ENCODE results near the gene OPCML. TPM values are rescaled to one million over a fixed set of nuclear protein-coding genes. Genes with fewer than 3 reads are reported as not detected.

Gene OPCML
- total RNA-seq, 1 experiment from 2014 or later = 0.13 TPM

DNA sequence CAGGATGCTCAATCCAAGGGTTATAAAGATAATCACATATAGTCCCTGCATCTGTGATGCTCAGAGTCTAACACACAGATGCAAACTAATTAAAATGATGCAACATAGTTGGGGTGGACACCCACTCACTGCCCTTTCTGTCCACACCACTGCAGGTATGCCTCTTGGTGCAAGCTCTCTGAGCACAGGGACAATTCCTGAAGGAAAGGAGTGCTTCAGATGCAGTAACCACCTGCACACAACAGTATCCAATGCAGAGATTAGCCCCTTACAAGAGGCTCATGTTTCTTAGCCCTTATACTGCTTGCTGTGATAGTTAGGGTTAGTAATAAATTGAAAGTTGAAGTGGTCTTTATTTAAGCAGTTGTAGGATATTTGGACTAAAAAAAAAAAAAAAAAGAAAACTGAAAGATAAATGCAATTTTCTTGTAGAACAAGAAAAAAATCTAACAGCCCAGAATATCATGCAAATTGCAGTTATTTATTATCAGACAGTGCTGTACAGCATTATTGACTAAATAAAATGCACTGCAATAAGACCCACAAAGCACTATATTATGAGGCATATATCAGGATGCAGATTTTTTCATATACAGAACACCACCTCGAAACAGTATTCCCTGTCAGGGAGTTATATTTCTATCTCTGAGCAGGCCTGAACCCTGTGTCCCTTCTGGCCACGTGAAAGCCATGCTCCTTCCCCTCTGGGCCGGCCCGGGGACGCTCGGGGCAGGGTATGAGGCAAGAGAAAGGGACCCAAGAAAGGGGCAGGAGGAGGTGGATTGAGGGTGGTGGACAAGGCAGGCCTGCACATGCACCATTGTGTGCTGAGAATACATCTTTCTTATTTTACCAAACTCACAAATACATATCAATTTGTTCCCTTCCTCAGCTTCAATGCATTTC lies 260.2 kb downstream of the OPCML start:
- intact Hi-C loops (cut with micrococcal nuclease; ENCODE audit: unreplicated experiment) = no loop called here
- H3K9me3 ChIP-seq (ENCODE audit: low read depth, low read length, poor library complexity, severe bottlenecking) = peaks cover 14% of the 10 kb centered on the region
- H3K4me1 ChIP-seq (ENCODE audit: insufficient read depth, low read length, poor library complexity, severe bottlenecking) = no peaks in the 10 kb centered on the region
- H3K4me3 ChIP-seq (ENCODE audit: low read depth, low read length, poor library complexity, severe bottlenecking) = no peak overlapping the region
- no peaks in the 10 kb centered on the region for H3K36me3 ChIP-seq (ENCODE audit: insufficient read depth, low read length, poor library complexity, severe bottlenecking)
- ChIA-PET CTCF (no interaction called here), POLR2A (ENCODE audit: low non-redundant PET) (no interaction called here)
- no peaks in the 10 kb centered on the region for H3K27me3 ChIP-seq (replicated peaks; ENCODE audit: insufficient read depth, low read depth, low read length, poor library complexity)
- no TSS peak for BruUV-seq (replicated peaks)
- TF ChIP-seq, protein P1, sequence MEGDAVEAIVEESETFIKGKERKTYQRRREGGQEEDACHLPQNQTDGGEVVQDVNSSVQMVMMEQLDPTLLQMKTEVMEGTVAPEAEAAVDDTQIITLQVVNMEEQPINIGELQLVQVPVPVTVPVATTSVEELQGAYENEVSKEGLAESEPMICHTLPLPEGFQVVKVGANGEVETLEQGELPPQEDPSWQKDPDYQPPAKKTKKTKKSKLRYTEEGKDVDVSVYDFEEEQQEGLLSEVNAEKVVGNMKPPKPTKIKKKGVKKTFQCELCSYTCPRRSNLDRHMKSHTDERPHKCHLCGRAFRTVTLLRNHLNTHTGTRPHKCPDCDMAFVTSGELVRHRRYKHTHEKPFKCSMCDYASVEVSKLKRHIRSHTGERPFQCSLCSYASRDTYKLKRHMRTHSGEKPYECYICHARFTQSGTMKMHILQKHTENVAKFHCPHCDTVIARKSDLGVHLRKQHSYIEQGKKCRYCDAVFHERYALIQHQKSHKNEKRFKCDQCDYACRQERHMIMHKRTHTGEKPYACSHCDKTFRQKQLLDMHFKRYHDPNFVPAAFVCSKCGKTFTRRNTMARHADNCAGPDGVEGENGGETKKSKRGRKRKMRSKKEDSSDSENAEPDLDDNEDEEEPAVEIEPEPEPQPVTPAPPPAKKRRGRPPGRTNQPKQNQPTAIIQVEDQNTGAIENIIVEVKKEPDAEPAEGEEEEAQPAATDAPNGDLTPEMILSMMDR (conservative IDR thresholded peaks at IDR 0.05; ENCODE audit: low read depth, low read length) = no peak
- TF ChIP-seq EZH2 (IDR thresholded peaks at IDR 0.05; ENCODE audit: borderline replicate concordance, low read depth, low read length, poor library complexity, severe bottlenecking) = no peak
- DNase-seq (ENCODE audit: low spot score) = no peak
- H3K27ac ChIP-seq (ENCODE audit: low read depth, low read length, poor library complexity, severe bottlenecking) = no peak overlapping the region

DNA sequence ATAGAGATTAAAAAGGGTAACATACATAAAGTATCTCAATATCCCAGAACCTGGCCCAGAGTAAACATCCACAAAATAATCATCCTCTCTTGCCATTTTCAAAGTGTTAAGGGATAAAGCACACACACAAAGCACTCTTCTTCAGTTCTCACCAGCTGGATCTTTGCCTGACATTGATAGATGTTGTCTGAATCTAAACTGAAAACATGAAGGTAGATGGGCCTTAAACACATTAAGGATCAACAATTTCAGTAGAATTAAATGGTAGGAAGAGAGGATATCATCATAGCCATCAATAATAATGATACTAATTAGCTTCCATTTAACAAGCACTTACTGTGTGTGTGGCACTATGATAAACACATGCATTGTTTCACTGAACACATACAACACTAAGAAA lies 261.1 kb downstream of the OPCML start:
- Histone ChIP-seq H3K9me3 (ENCODE audit: low read depth, low read length, poor library complexity, severe bottlenecking) (peaks cover 5% of the 10 kb centered on the region), H3K36me3 (ENCODE audit: insufficient read depth, low read length, poor library complexity, severe bottlenecking) (no peaks in the 10 kb centered on the region), H3K4me3 (ENCODE audit: low read depth, low read length, poor library complexity, severe bottlenecking) (no peak overlapping the region), H3K27ac (ENCODE audit: low read depth, low read length, poor library complexity, severe bottlenecking) (no peak overlapping the region), H3K27me3 (replicated peaks; ENCODE audit: insufficient read depth, low read depth, low read length, poor library complexity) (no peaks in the 10 kb centered on the region), H3K4me1 (ENCODE audit: insufficient read depth, low read length, poor library complexity, severe bottlenecking) (no peaks in the 10 kb centered on the region)
- ChIA-PET CTCF (no interaction called here), POLR2A (ENCODE audit: low non-redundant PET) (no interaction called here)
- TF ChIP-seq, protein P1 (conservative IDR thresholded peaks at IDR 0.05; ENCODE audit: low read depth, low read length) = no peak
- no peak for TF ChIP-seq EZH2 (IDR thresholded peaks at IDR 0.05; ENCODE audit: borderline replicate concordance, low read depth, low read length, poor library complexity, severe bottlenecking)
- no peak for DNase-seq (ENCODE audit: low spot score)
- intact Hi-C loops (cut with micrococcal nuclease; ENCODE audit: unreplicated experiment) = no loop called here
- BruUV-seq (replicated peaks) = no TSS peak

DNA sequence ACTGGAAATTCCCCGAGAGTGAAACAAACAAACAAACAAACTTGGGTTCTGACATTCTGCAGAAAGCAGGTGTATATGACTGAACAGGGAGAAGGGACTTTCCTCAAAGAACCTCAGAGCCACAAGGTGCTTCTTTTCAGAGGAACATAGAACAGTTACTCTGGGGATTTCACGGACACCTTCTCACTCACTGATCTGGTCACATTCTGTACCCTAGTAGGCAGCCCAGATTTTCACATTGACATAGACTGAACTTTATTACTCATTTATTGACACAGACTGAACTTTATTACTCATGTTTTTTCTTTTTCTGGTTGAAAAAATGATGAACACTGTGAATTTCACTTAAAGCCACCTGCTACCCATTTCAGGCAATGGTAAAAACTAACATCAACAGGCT lies 263.0 kb downstream of the OPCML start:
- intact Hi-C loops (cut with micrococcal nuclease; ENCODE audit: unreplicated experiment) = no loop called here
- H3K9me3 ChIP-seq (ENCODE audit: low read depth, low read length, poor library complexity, severe bottlenecking) = peaks cover 4% of the 10 kb centered on the region
- H3K36me3 ChIP-seq (ENCODE audit: insufficient read depth, low read length, poor library complexity, severe bottlenecking) = no peaks in the 10 kb centered on the region
- ChIA-PET CTCF (no interaction called here), POLR2A (ENCODE audit: low non-redundant PET) (no interaction called here)
- H3K4me1 ChIP-seq (ENCODE audit: insufficient read depth, low read length, poor library complexity, severe bottlenecking) = no peaks in the 10 kb centered on the region
- no peak overlapping the region for H3K4me3 ChIP-seq (ENCODE audit: low read depth, low read length, poor library complexity, severe bottlenecking)
- no peak for DNase-seq (ENCODE audit: low spot score)
- H3K27me3 ChIP-seq (replicated peaks; ENCODE audit: insufficient read depth, low read depth, low read length, poor library complexity) = no peaks in the 10 kb centered on the region
- no peak overlapping the region for H3K27ac ChIP-seq (ENCODE audit: low read depth, low read length, poor library complexity, severe bottlenecking)
- BruUV-seq (replicated peaks) = no TSS peak
- no peak for TF ChIP-seq EZH2 (IDR thresholded peaks at IDR 0.05; ENCODE audit: borderline replicate concordance, low read depth, low read length, poor library complexity, severe bottlenecking)
- TF ChIP-seq, protein P1 (conservative IDR thresholded peaks at IDR 0.05; ENCODE audit: low read depth, low read length) = no peak

All from A673 (cell line).